T-helper 1 cell treated with Interleukin-12 subunit alpha and Interleukin-12 subunit beta and Interleukin-4 antibody, amounts not matched to agents 30 μg/mL and 1 μg/mL, for 36 hours (primary cell): Measurements from ENCODE around the gene LASP1.
"Not testable (repeated sequence)": the region's sequence is repeated elsewhere in the genome, so short reads cannot be mapped to it uniquely, and the experiment has no call there.

Experiments
- H3K27ac Mint-ChIP-seq: one replicate; pipeline ENCODE4 v1.8.0; 2021; ENCODE audit warnings: mild to moderate bottlenecking, mixed read lengths
- H3K27me3 Mint-ChIP-seq: one replicate; pipeline ENCODE4 v1.8.0; 2021; ENCODE audit warnings: low read depth, mixed read lengths
- H3K36me3 Mint-ChIP-seq: one replicate; pipeline ENCODE4 v1.8.0; 2021; ENCODE audit warnings: low read depth, mixed read lengths
- H3K4me1 Mint-ChIP-seq: one replicate; pipeline ENCODE4 v1.8.0; 2021; ENCODE audit warnings: low read depth, mixed read lengths
- H3K4me3 Mint-ChIP-seq: one replicate; pipeline ENCODE4 v1.8.0; 2021; ENCODE audit warnings: mild to moderate bottlenecking, moderate library complexity, mixed read lengths
- H3K9me3 Mint-ChIP-seq: one replicate; pipeline ENCODE4 v1.8.0; 2021; ENCODE audit warnings: mixed read lengths

Gene LASP1

GRCh38 chr17:38869526-38870258 lies at the start of gene LASP1:
LASP1 (plus strand) TSS chr17:38870058; CDS start chr17:38870190, 132 bp downstream.
- Mint-ChIP-seq H3K36me3 (peaks cover 10% of the 10 kb centered on the region), H3K27me3 (peaks cover 4% of the 10 kb centered on the region), H3K27ac (peak within 1 kb of the TSS; percentile 96), H3K9me3 (no peaks in the 10 kb centered on the region), H3K4me3 (peak within 1 kb of the TSS; percentile 95), H3K4me1 (peaks cover 41% of the 10 kb centered on the region)

GRCh38 chr17:38824899-38825761 lies 44.7 kb upstream of the LASP1 start, which contains the start of gene CWC25:
CWC25 (minus strand) TSS chr17:38825321; CDS start chr17:38825183, 138 bp downstream.
- Mint-ChIP-seq H3K9me3 (no peaks in the 10 kb centered on the region), H3K27me3 (no peaks in the 10 kb centered on the region), H3K27ac (peak within 1 kb of the TSS; percentile 98), H3K36me3 (peaks cover 21% of the 10 kb centered on the region), H3K4me1 (peaks cover 28% of the 10 kb centered on the region), H3K4me3 (peak within 1 kb of the TSS; percentile 98)

- H3K4me3 Mint-ChIP-seq: peak overlapping the region; percentile 98
- peaks cover 28% of the 10 kb centered on the region for H3K4me1 Mint-ChIP-seq
- H3K27ac Mint-ChIP-seq: peak overlapping the region; percentile 98
- no peaks in the 10 kb centered on the region for H3K27me3 Mint-ChIP-seq
- peaks cover 16% of the 10 kb centered on the region for H3K36me3 Mint-ChIP-seq
- no peaks in the 10 kb centered on the region for H3K9me3 Mint-ChIP-seq
Observed at GRCh38 chr17:38825762-38826247, 44.1 kb upstream of the LASP1 start.

- peaks cover 6% of the 10 kb centered on the region for H3K4me1 Mint-ChIP-seq
- H3K4me3 Mint-ChIP-seq: no peak overlapping the region
- peaks cover 12% of the 10 kb centered on the region for H3K36me3 Mint-ChIP-seq
Observed at GRCh38 chr17:38844261-38844757, 25.5 kb upstream of the LASP1 start.

GRCh38 chr17:38848557-38848891 lies 21.3 kb upstream of the LASP1 start:
- no peak overlapping the region for H3K4me3 Mint-ChIP-seq
- no peaks in the 10 kb centered on the region for H3K27me3 Mint-ChIP-seq
- peaks cover 51% of the 10 kb centered on the region for H3K36me3 Mint-ChIP-seq
- H3K27ac Mint-ChIP-seq: no peak overlapping the region
- peaks cover 40% of the 10 kb centered on the region for H3K4me1 Mint-ChIP-seq
- no peaks in the 10 kb centered on the region for H3K9me3 Mint-ChIP-seq

More at GRCh38 chr17:38844261-38844757, 25.5 kb upstream of the LASP1 start:
- no peaks in the 10 kb centered on the region for H3K27me3 Mint-ChIP-seq
- no peak overlapping the region for H3K27ac Mint-ChIP-seq
- no peaks in the 10 kb centered on the region for H3K9me3 Mint-ChIP-seq

GRCh38 chr17:38848939-38849605 lies 20.8 kb upstream of the LASP1 start:
- Mint-ChIP-seq H3K9me3 (no peaks in the 10 kb centered on the region), H3K27ac (peak overlapping the region; percentile 20), H3K27me3 (no peaks in the 10 kb centered on the region), H3K36me3 (peaks cover 55% of the 10 kb centered on the region), H3K4me3 (no peak overlapping the region), H3K4me1 (peaks cover 45% of the 10 kb centered on the region)

GRCh38 chr17:38850374-38850773 lies 19.5 kb upstream of the LASP1 start:
- no peaks in the 10 kb centered on the region for H3K9me3 Mint-ChIP-seq
- H3K36me3 Mint-ChIP-seq: peaks cover 55% of the 10 kb centered on the region
- peak overlapping the region; percentile 98 for H3K4me3 Mint-ChIP-seq
- H3K4me1 Mint-ChIP-seq: peaks cover 54% of the 10 kb centered on the region
- H3K27ac Mint-ChIP-seq: no peak overlapping the region
- H3K27me3 Mint-ChIP-seq: no peaks in the 10 kb centered on the region

- Mint-ChIP-seq H3K27ac (peak overlapping the region; percentile 53), H3K27me3 (no peaks in the 10 kb centered on the region), H3K9me3 (no peaks in the 10 kb centered on the region), H3K4me1 (peaks cover 54% of the 10 kb centered on the region), H3K36me3 (peaks cover 55% of the 10 kb centered on the region), H3K4me3 (peak overlapping the region; percentile 98)
Observed at GRCh38 chr17:38851434-38851833, 18.4 kb upstream of the LASP1 start.

- Mint-ChIP-seq H3K4me3 (peak overlapping the region; percentile 98), H3K27me3 (no peaks in the 10 kb centered on the region), H3K9me3 (no peaks in the 10 kb centered on the region), H3K27ac (peak overlapping the region; percentile 100), H3K36me3 (peaks cover 55% of the 10 kb centered on the region), H3K4me1 (peaks cover 54% of the 10 kb centered on the region)
Observed at GRCh38 chr17:38852771-38853291, 17.0 kb upstream of the LASP1 start.

- Mint-ChIP-seq H3K9me3 (no peaks in the 10 kb centered on the region), H3K4me3 (peak within 1 kb of the TSS; percentile 98), H3K27ac (peak within 1 kb of the TSS; percentile 100), H3K4me1 (peaks cover 54% of the 10 kb centered on the region), H3K36me3 (peaks cover 51% of the 10 kb centered on the region), H3K27me3 (no peaks in the 10 kb centered on the region)
Observed at GRCh38 chr17:38853292-38854219, 16.3 kb upstream of the LASP1 start, which contains the start of gene RPL23. RPL23 (minus strand) TSS chr17:38853721; CDS start chr17:38853710, 11 bp downstream.

GRCh38 chr17:38855101-38855714 lies 14.7 kb upstream of the LASP1 start:
- H3K4me3 Mint-ChIP-seq, H3K9me3 Mint-ChIP-seq, H3K27me3 Mint-ChIP-seq: not testable (repeated sequence)
- Mint-ChIP-seq H3K4me1 (peaks cover 44% of the 10 kb centered on the region), H3K36me3 (peaks cover 37% of the 10 kb centered on the region), H3K27ac (peak overlapping the region; percentile 60)

- Mint-ChIP-seq H3K36me3 (peaks cover 16% of the 10 kb centered on the region), H3K9me3 (no peaks in the 10 kb centered on the region), H3K4me3 (no peak overlapping the region), H3K27me3 (no peaks in the 10 kb centered on the region), H3K4me1 (peaks cover 24% of the 10 kb centered on the region), H3K27ac (no peak overlapping the region)
Observed at GRCh38 chr17:38857271-38857670, 12.6 kb upstream of the LASP1 start.

GRCh38 chr17:38861399-38861843 lies 8.4 kb upstream of the LASP1 start:
- H3K9me3 Mint-ChIP-seq: no peaks in the 10 kb centered on the region
- peaks cover 4% of the 10 kb centered on the region for H3K27me3 Mint-ChIP-seq
- peaks cover 2% of the 10 kb centered on the region for H3K4me1 Mint-ChIP-seq
- no peak overlapping the region for H3K27ac Mint-ChIP-seq
- no peak overlapping the region for H3K4me3 Mint-ChIP-seq
- no peaks in the 10 kb centered on the region for H3K36me3 Mint-ChIP-seq
